ENCODE measurements around the gene TMEM37.
A peak's percentile ranks its signal among the peaks of the same experiment; 100 is the strongest.

GRCh38 chr2:119407430-119408220 is 24.0 kb upstream of the TMEM37 start:
- TF ChIP-seq CTCF (IDR thresholded peaks at IDR 0.05) (peak; percentile 57 to 96 (median 92)), POLR2A (IDR thresholded peaks at IDR 0.05) (no peak)
